RPMI7951 (cell line): ENCODE results near the gene CMTM4. TPM values are rescaled to one million over a fixed set of nuclear protein-coding genes. Genes with fewer than 3 reads are reported as not detected.
"Not testable (repeated sequence)": the region's sequence is repeated elsewhere in the genome, so short reads cannot be mapped to it uniquely, and the experiment has no call there.

ENCODE experiments used
- DNase-seq: peaks from one replicate; pipeline ENCODE4 v3.0.0-alpha.2; 2012; ENCODE audit warnings: low read depth
- total RNA-seq: library from RNA; depleted of rRNA; stranded (reverse); fragments of >200 nt; shearing (Covaris generic); gene quantifications from 2 replicates; pipeline ENCODE4 v1.2.3, GENCODE V29; 2014

CMTM4 gene
- total RNA-seq, 1 experiment from 2014 or later, result 20.5 TPM

- no peak for DNase-seq
Observed at GRCh38 chr16:66641387-66641786, 55.2 kb downstream of the CMTM4 start.

- no peak for DNase-seq
Observed at GRCh38 chr16:66640724-66641314, 55.7 kb downstream of the CMTM4 start.

DNA sequence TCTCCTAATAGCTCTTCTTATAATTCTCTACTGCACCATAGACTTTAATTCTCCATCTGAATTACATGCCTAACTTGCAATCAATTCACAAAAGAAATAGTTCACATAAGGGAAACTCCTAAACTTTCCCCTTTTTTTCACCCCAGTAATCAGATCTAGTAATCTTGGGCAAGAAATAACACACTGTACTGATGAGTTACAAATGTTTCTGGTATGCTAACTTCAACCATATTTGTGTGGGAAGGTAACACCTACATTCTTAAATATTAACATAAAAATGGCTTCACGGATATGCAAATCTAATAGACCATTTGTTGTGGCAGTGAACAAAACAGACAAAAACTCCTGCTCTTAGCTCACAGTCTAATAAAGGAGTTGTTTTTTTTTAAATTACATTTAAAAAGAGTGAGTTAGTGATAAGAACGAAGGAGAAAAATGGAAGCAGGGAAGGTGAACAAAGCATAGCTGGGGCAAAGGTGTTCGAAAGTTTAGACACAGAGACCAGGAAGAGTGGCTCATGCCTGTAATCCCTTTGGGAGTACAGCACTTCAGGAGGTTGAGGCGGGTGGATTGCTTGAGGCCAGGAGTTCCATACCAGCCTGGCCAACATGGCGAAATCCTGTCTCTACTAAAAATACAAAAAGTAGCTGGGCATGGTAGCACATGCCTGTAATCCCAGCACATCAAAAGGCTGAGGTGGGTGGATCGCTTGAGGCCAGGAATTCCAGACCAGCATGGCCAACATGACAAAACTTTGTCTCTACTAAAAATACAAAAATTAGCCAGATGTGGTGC, 57.3 kb downstream of the CMTM4 start:
- no peak for DNase-seq

- DNase-seq, result no peak
Observed at GRCh38 chr16:66637806-66638205, 58.7 kb downstream of the CMTM4 start.

- DNase-seq, result no peak
Observed at GRCh38 chr16:66636199-66636598, 60.3 kb downstream of the CMTM4 start.

DNA sequence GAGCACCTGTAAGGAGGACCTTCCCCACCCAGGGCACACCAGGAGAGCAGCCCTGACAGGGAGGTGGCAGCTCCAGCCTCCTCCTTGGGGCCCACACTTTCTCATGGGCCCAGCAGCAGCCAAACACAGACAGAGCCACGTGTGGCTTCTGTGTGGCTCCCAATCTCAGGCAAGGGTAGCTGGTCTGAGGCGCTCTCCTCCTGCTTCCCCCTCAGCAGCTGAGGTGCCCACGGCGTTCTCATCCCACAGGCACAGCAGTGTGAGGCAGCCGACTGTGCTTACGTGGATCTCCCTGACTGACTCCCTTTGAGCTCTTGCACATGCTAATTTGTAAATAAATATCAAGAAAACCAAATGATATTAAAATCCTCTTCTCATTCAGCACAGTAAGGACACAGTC, 61.1 kb downstream of the CMTM4 start:
- DNase-seq, result no peak

GRCh38 chr16:66634527-66635196, 61.9 kb downstream of the CMTM4 start:
- no peak for DNase-seq

DNA sequence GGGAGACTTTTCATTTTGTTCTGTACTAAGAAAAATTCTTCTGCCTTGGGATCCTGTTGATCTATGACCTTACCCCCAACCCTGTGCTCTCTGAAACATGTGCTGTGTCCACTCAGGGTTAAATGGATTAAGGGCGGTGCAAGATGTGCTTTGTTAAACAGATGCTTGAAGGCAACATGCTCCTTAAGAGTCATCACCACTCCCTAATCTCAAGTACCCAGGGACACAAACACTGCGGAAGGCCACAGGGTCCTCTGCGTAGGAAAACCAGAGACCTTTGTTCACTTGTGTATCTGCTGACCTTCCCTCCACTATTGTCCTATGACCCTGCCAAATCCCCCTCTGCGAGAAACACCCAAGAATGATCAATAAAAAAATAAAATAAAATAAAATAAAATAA, 65.0 kb downstream of the CMTM4 start:
- not testable (repeated sequence) for DNase-seq

DNA sequence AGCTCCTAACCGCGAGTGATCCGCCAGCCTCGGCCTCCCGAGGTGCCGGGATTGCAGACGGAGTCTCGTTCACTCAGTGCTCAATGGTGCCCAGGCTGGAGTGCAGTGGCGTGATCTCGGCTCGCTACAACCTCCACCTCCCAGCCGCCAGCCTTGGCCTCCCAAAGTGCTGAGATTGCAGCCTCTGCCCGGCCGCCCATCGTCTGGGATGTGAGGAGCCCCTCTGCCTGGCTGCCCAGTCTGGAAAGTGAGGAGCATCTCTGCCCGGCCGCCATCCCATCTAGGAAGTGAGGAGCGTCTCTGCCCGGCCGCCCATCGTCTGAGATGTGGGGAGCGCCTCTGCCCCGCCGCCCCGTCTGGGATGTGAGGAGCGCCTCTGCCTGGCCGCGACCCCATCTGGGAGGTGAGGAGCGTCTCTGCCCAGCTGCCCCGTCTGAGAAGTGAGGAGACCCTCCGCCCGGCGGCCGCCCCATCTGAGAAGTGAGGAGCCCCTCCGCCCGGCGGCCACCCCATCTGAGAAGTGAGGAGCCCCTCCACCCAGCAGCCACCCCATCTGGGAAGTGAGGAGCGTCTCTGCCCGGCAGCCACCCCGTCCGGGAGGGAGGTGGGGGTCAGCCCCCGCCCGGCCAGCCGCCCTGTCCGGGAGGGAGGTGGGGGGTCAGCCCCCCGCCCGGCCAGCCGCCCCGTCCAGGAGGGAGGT, 65.8 kb downstream of the CMTM4 start:
- not testable (repeated sequence) for DNase-seq

- no peak for DNase-seq
Observed at GRCh38 chr16:66629856-66630255, 66.7 kb downstream of the CMTM4 start.

DNA sequence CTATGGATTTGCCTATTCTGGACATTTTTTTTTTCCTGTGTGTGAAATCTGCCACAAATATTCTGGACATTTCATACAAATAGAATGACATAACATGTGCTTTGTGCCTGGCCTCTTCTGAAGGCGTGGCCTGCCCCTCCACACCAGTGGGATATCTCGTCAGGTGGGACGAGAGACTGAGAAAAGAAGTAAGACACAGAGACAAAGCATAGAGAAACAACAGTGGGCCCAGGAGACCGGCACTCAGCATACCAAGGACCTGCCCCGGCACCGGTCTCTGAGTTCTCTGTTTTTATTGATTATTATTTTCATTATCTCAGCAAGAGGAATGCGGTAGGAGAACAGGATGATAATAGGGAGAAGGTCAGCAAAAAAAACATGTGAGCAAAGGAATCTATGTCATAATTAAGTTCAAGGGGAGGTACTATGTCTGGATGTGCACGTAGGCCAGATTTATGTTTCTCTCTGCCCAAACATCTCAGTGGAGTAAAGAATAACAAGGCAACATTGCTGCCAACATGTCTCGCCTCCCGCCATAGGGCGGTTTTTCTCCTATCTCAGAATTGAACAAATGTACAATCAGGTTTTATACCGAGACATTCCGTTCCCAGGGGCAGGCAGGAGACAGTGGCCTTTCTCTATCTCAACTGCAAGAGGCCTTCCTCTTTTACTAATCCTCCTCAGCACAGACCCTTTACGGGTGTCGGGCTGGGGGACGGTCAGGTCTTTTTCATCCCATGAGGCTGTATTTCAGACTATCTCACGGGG, 68.7 kb downstream of the CMTM4 start:
- not testable (repeated sequence) for DNase-seq

DNA sequence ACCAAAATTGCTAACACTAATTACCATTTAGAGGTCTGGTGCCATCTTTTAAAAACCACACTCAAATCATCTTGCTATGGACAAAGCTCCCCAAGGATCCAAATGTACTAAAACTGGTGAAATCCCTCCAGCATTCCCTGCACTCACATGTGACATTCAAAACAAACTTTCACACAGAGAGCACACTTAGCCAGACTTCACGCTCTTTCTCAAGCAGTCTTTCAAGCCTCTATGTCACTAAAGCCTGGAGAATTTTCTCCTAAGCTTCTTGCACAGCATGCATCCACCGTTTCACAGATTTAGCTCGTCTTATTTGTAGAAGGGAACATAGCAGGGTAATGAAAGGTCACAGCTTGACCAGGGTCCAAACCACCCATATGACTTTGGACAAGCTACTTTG, 72.8 kb downstream of the CMTM4 start:
- no peak for DNase-seq

GRCh38 chr16:66622863-66623262, 73.7 kb downstream of the CMTM4 start:
- DNase-seq, result no peak

DNA sequence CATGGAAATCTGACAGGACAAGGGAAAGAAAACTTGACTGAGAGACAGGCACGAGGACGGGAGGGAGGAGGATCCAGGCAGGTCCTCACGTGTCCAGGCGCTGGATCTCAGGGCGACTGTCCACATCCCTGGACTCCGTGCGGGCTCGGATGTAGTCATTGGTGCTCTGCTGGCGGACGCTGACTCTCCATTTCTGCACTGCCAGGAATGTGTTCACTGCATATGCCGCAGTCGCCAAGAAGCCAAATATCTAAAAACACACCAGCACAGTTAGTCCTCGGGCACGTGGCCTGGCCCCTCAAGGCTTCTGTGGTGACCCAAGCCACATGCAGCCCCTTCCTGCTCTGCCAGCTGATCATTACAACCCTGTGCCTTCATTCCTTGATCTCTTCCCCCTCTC, 74.6 kb downstream of the CMTM4 start:
- no peak for DNase-seq

DNA sequence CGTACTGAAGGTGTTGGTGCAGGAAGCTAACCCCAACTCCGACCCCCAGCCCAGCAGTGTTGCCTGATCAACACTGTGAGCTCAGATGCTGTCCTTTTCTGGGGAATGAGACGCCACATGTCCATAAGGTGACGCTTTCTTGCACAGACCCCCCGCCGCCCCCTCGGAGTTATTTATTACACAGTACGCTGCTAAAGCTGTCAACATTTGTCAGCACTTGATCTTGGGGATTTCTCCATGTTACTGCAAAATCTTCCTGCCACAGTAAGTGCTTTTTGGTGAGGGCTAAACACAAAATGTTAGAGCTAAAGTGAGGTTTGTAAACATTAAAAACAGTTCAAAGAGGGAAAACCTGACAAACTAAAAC, 76.1 kb downstream of the CMTM4 start:
- DNase-seq, result no peak

GRCh38 chr16:66619534-66620428, 76.8 kb downstream of the CMTM4 start:
- DNase-seq, result peak; percentile 71

DNA sequence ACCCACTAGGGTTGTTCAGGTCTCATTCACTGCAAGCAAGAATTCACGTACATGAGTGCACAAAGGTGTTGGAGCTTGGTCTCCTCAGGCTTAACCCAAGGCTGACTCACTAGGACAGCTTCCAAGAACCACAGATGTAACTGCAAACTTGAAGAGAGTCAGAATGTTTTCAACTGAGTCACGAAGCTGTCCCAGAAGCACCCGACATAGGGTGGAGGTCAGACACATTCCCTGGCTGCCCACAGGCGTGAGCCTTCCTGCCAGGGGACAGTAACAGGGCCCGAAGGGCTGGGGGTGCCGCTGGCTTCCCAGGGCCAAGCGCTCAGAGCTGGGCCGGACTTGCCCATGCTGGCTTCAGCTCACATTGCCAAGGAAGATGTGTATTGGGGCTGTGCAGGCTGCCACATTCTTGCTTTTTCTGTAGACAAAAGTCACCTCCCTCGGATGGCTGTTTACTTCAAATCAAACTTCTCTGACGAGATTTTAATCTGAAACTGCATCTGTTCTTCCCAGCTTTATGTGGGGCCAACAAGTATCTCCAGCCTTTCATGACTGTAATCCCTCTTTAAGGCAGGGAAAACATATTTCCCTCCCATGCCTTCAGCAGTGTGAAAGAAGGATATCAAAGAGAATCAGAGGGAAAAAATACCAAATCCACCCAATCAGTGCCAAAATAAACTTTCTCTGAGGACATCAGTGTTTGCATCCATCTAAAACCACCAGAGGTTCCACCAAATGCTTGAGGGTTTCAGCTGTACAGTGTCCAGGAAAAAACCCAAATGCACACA, 77.8 kb downstream of the CMTM4 start:
- peak; percentile 98 for DNase-seq

- DNase-seq, result no peak
Observed at GRCh38 chr16:66617728-66618127, 78.8 kb downstream of the CMTM4 start.

DNA sequence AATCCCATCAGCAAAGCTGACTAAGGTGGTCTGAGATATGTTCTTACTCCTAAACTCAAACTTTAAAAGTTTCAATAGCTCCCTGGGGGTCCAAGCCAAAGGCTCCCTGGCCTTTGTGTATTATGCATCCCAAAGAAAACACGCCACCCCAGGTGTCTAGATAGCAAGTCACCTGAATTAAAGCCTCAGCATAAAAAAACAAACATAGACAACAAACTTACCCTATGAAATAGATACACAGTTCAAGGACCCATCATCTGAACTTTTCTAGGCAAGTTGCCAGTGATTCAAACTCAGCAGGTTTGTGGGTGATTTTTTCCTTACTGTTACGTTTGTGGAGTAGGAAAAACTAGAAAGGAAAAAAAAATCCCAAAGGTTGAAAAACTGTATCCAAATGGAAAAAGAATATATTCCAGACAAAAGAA, 79.5 kb downstream of the CMTM4 start:
- DNase-seq, result no peak

- DNase-seq, result no peak
Observed at GRCh38 chr16:66616592-66616991, 80.0 kb downstream of the CMTM4 start.
